Keratinocyte (primary cell): Measurements from ENCODE around the gene PPP5C.

Source experiments
- CTCF ChIP-seq, 3 experiments: IDR thresholded peaks in 1 of 3; conservative IDR thresholded peaks in 1 of 3; optimal IDR thresholded peaks in 1 of 3; 2 replicates in 2 of 3; 3 replicates in 1 of 3; pipeline versions ENCODE3 to v1.5.1; 2011; ENCODE audit warnings: low read length in 3 of 3, mild to moderate bottlenecking in 3 of 3, moderate library complexity in 2 of 3, control low read depth in 1 of 3, inconsistent platforms in 1 of 3; ENCODE audit not compliant: insufficient read depth in 2 of 3; ENCODE audit errors: extremely low read depth in 1 of 3
- EZH2 ChIP-seq: IDR thresholded peaks from one replicate; pipeline ENCODE4 v1.6.1; 2012; ENCODE audit warnings: inconsistent platforms, mild to moderate bottlenecking, low read length, moderate library complexity

GRCh38 chr19:46371371-46371901, 24.5 kb downstream of the PPP5C start:
- peak in 1 of 3 experiments; percentile 27 for TF ChIP-seq CTCF (optimal IDR thresholded peaks at IDR 0.05 in 1 of 3, IDR thresholded peaks at IDR 0.05 in 1 of 3, conservative IDR thresholded peaks at IDR 0.05 in 1 of 3; ENCODE audit: extremely low read depth in 1 of 3, insufficient read depth in 2 of 3, low read length in 3 of 3)
- TF ChIP-seq EZH2 = no peak
